WTC11 (cell line): Measurements from ENCODE around the gene PLXNA1. TPM values are rescaled to one million over a fixed set of nuclear protein-coding genes. Genes with fewer than 3 reads are reported as not detected.

Experiments
- ATAC-seq: fragments of 200-7000 bp; cut with Tn5 transposase; 2 replicates; pipeline ENCODE4 v1.10.0; 2021; ENCODE audit warnings: mild to moderate bottlenecking, moderate library complexity
- CTCF ChIA-PET: fragments of 300-600 bp; sonication (Branson Sonifier 250); formaldehyde crosslinking; loops from one replicate; lab custom pipeline; 2021; ENCODE audit warnings: antibody characterized with exemption; lab: Charles Lee
- POLR2A ChIA-PET: fragments of 350-600 bp; sonication (Branson Sonifier 250); formaldehyde crosslinking; loops from one replicate; lab custom pipeline; 2021; ENCODE audit warnings: antibody characterized with exemption; lab: Charles Lee
- DNase-seq: peaks from one replicate; pipeline ENCODE4 v3.0.0; 2021; ENCODE audit warnings: low spot score
- H3K27ac Mint-ChIP-seq: 2 replicates; pipeline ENCODE4 v1.8.0; 2021; ENCODE audit warnings: mixed read lengths
- H3K27me3 Mint-ChIP-seq: 2 replicates; pipeline ENCODE4 v1.8.0; 2021; ENCODE audit warnings: low read depth, mild to moderate bottlenecking, moderate library complexity, mixed read lengths
- H3K36me3 Mint-ChIP-seq: 2 replicates; pipeline ENCODE4 v1.8.0; 2021; ENCODE audit warnings: mixed read lengths
- H3K4me1 Mint-ChIP-seq: 2 replicates; pipeline ENCODE4 v1.8.0; 2022; ENCODE audit warnings: mixed read lengths
- H3K4me3 Mint-ChIP-seq: 2 replicates; pipeline ENCODE4 v1.8.0; 2021; ENCODE audit warnings: mild to moderate bottlenecking, moderate library complexity, mixed read lengths
- H3K9me3 Mint-ChIP-seq: 2 replicates; pipeline ENCODE4 v1.8.0; 2021; ENCODE audit warnings: mixed read lengths
- AR ChIP-seq: fragments of 250-450 bp; sonication (Bioruptor Pico); IDR thresholded peaks from 2 replicates; pipeline ENCODE4 v1.9.0; 2021; ENCODE audit warnings: mild to moderate bottlenecking
- CREM ChIP-seq: sonication (generic); formaldehyde crosslinking; IDR thresholded peaks from 2 replicates; pipeline ENCODE4 v1.8.1; 2022; ENCODE audit warnings: mild to moderate bottlenecking, missing genetic modification reagents, moderate library complexity
- E2F4 ChIP-seq: sonication (generic); formaldehyde crosslinking; IDR thresholded peaks from 2 replicates; pipeline ENCODE4 v1.8.1; 2022; ENCODE audit warnings: low read depth, mild to moderate bottlenecking, moderate library complexity, missing genetic modification reagents, borderline replicate concordance
- E2F5 ChIP-seq: sonication (generic); formaldehyde crosslinking; IDR thresholded peaks from 2 replicates; pipeline ENCODE4 v1.8.1; 2022; ENCODE audit warnings: mild to moderate bottlenecking, moderate library complexity, missing genetic modification reagents
- FOXP4 ChIP-seq: sonication (generic); formaldehyde crosslinking; IDR thresholded peaks from 2 replicates; pipeline ENCODE4 v1.8.0; 2022; ENCODE audit warnings: mild to moderate bottlenecking, missing genetic modification reagents
- IRF2 ChIP-seq: sonication (generic); formaldehyde crosslinking; IDR thresholded peaks from 2 replicates; pipeline ENCODE4 v1.8.0; 2022; ENCODE audit warnings: low read depth, missing genetic modification reagents, borderline replicate concordance
- JAZF1 ChIP-seq: fragments of 250-450 bp; sonication (Bioruptor Pico); IDR thresholded peaks from 2 replicates; pipeline ENCODE4 v1.9.0; 2021; ENCODE audit warnings: moderate library complexity, mild to moderate bottlenecking, inconsistent platforms
- MLX ChIP-seq: sonication (generic); formaldehyde crosslinking; IDR thresholded peaks from 2 replicates; pipeline ENCODE4 v1.8.1; 2023; ENCODE audit warnings: mild to moderate bottlenecking, missing genetic modification reagents, moderate library complexity
- NFATC4 ChIP-seq: fragments of 250-450 bp; sonication (Bioruptor Pico); IDR thresholded peaks from 2 replicates; pipeline ENCODE4 v1.9.0; 2021; ENCODE audit warnings: mild to moderate bottlenecking
- RELA ChIP-seq: sonication (generic); formaldehyde crosslinking; IDR thresholded peaks from 2 replicates; pipeline ENCODE4 v1.8.1; 2022; ENCODE audit warnings: missing genetic modification reagents, mild to moderate bottlenecking, borderline replicate concordance
- SMAD3 ChIP-seq: sonication (generic); formaldehyde crosslinking; IDR thresholded peaks from 2 replicates; pipeline ENCODE4 v1.8.0; 2022; ENCODE audit warnings: missing genetic modification reagents, mild to moderate bottlenecking, borderline replicate concordance
- STAT6 ChIP-seq: sonication (generic); formaldehyde crosslinking; conservative IDR thresholded peaks from 2 replicates; pipeline ENCODE4 v1.8.1; 2023; ENCODE audit warnings: mild to moderate bottlenecking, low read depth, missing genetic modification reagents, moderate library complexity
- TCF7 ChIP-seq: sonication (generic); formaldehyde crosslinking; IDR thresholded peaks from 2 replicates; pipeline ENCODE4 v1.8.0; 2022; ENCODE audit warnings: mild to moderate bottlenecking, low read depth, missing genetic modification reagents, moderate library complexity
- TP53 ChIP-seq: sonication (generic); formaldehyde crosslinking; IDR thresholded peaks from 2 replicates; pipeline ENCODE4 v1.8.1; 2023; ENCODE audit warnings: mild to moderate bottlenecking, missing genetic modification reagents
- ZNF416 ChIP-seq: fragments of 250-450 bp; sonication (Bioruptor Pico); IDR thresholded peaks from 2 replicates; pipeline ENCODE4 v1.9.0; 2021; ENCODE audit warnings: mild to moderate bottlenecking, inconsistent platforms
- ZNF671 ChIP-seq: fragments of 250-450 bp; sonication (Bioruptor Pico); IDR thresholded peaks from 2 replicates; pipeline ENCODE4 v1.8.0; 2021; ENCODE audit warnings: mild to moderate bottlenecking
- total RNA-seq: library from RNA; stranded (reverse); gene quantifications from 3 replicates; pipeline ENCODE4 v1.2.3, GENCODE V29; 2021
- TF ChIP-seq, protein P1 (sequence below): sonication (generic); formaldehyde crosslinking; IDR thresholded peaks from 2 replicates; pipeline ENCODE4 v1.8.1; 2022; ENCODE audit warnings: missing genetic modification reagents, borderline replicate concordance
- TF ChIP-seq, protein P2 (sequence below): fragments of 250-450 bp; sonication (Bioruptor Pico); conservative IDR thresholded peaks from 2 replicates; pipeline ENCODE4 v1.9.0; 2021; ENCODE audit warnings: mild to moderate bottlenecking

The PLXNA1 gene
- total RNA-seq, 1 experiment from 2014 or later, result 53.8 TPM

DNA sequence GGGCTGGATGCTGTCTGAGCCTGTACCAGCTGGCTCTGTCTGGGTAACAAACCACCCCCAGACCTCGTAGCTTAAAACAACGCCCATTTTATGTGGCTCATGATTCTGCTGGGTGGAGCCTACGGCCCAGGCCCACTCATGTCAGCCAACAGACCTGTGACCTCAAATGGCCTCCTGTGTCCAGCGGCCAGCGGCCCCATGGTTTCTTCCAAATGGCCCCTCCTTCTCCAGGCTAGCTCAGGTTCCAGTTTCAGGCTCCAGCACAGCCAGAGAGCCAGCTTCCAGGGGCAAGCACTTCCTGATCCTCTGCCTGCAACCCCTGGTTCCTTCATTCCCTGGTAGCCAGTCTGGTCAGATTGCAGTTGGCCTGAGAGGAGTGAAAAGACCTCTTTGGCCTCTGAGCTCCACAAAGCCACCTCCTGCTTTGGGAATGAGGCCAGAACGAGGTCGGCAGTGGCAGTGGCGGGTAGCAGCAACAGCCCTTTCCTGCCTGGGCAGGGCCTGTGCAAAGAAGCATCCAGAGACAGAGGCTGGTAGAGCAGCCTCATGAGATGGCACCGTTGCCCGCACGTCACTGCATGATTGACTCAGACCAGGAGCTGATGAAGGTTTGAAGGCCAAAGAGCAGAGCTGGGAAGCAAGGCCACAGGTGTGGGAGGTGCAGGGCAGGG lies 21.0 kb upstream of the PLXNA1 start (continued):
- no peak for TF ChIP-seq E2F5 (CRISPR knock-in tag)
- TF ChIP-seq ZNF416 (CRISPR knock-in tag), result no peak
- no peak for TF ChIP-seq NFATC4
- no peak for TF ChIP-seq MLX
- no peak for TF ChIP-seq CREM (CRISPR knock-in tag)
- TF ChIP-seq, protein P1, sequence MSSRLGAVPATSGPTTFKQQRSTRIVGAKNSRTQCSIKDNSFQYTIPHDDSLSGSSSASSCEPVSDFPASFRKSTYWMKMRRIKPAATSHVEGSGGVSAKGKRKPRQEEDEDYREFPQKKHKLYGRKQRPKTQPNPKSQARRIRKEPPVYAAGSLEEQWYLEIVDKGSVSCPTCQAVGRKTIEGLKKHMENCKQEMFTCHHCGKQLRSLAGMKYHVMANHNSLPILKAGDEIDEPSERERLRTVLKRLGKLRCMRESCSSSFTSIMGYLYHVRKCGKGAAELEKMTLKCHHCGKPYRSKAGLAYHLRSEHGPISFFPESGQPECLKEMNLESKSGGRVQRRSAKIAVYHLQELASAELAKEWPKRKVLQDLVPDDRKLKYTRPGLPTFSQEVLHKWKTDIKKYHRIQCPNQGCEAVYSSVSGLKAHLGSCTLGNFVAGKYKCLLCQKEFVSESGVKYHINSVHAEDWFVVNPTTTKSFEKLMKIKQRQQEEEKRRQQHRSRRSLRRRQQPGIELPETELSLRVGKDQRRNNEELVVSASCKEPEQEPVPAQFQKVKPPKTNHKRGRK, result no peak
- TF ChIP-seq SMAD3 (CRISPR knock-in tag), result no peak

- Mint-ChIP-seq H3K27ac (0 out of 2 replicates have a peak overlapping the region, but pooled peaks have one; percentile 65), H3K36me3 (no peaks in the 10 kb centered on the region), H3K4me1 (peaks cover 16% of the 10 kb centered on the region), H3K9me3 (no peaks in the 10 kb centered on the region)
- POLR2A ChIA-PET, result no interaction called here
- DNase-seq, result no peak
- TF ChIP-seq RELA (CRISPR knock-in tag) (no peak), STAT6 (no peak), TP53 (CRISPR knock-in tag) (no peak), IRF2 (CRISPR knock-in tag) (no peak), SMAD3 (CRISPR knock-in tag) (no peak), E2F5 (CRISPR knock-in tag) (no peak), FOXP4 (CRISPR knock-in tag) (no peak), ZNF671 (CRISPR knock-in tag) (no peak), E2F4 (CRISPR knock-in tag) (no peak), JAZF1 (CRISPR knock-in tag) (no peak), AR (CRISPR knock-in tag) (no peak), TCF7 (CRISPR knock-in tag) (no peak)
- TF ChIP-seq, protein P2, sequence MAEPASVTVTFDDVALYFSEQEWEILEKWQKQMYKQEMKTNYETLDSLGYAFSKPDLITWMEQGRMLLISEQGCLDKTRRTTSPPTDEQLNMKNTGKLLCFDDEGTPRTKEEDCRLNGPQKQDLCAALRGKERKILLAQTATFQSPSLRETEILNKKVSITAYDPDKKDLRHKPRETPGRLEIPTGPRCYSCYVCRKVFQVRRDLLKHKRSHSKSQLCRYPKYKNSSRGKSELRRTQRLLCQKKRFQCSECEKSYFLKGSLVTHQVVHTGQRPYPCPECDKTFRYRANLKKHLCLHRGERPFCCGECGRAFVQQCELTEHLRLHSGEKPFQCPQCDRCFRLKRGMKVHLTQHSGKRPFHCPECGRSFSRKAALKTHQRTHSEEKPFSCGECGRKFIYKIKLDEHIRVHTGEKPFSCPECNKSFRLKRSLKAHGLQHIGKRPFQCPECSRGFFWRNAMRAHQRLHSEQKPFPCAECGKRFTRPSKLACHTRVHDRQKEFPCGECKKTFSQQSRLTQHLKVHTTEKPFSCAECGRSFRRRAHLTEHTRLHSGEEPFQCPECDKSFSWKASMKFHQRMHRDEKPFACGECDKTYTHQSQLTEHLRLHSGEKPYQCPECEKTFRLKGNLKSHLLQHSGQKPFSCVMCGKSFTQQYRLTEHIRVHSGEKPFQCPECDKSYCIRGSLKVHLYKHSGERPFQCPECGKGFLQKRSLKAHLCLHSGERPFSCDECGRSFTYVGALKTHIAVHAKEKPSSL (CRISPR knock-in tag), result no peak
- TF ChIP-seq, all 79 proteins: peak for 0
- Mint-ChIP-seq H3K27me3 (no peaks in the 10 kb centered on the region), H3K4me3 (no peak overlapping the region)
- CTCF ChIA-PET, result interaction anchor here (1.2 to 1.6 kb wide), 3 partner anchors 10 to 210 kb away, joined by 4 to 9 read pairs (median 5); partner anchors contain the start of gene PLXNA1
- no peak for ATAC-seq
Observed at GRCh38 chr3:126962756-126963155, 20.2 kb upstream of the PLXNA1 start.
